Activated CD4-positive, alpha-beta T cell treated with anti-CD3 and anti-CD28 coated beads, Interleukin-2, amount 10 ng/mL, durations not matched to agents 7 days and 5 days (primary cell): Measurements from ENCODE around the gene TMEM219. TPM values are rescaled to one million over a fixed set of nuclear protein-coding genes. Genes with fewer than 3 reads are reported as not detected.

ENCODE experiments used
- CTCF ChIA-PET: fragments of 350-600 bp; sonication (Branson Sonifier 250); formaldehyde crosslinking; loops from one replicate; lab custom pipeline; 2021; ENCODE audit warnings: antibody characterized with exemption; lab: Charles Lee
- POLR2A ChIA-PET: fragments of 350-600 bp; sonication (Branson Sonifier 250); formaldehyde crosslinking; loops from one replicate; lab custom pipeline; 2021; ENCODE audit warnings: antibody characterized with exemption; lab: Charles Lee
- DNase-seq: peaks from one replicate; pipeline ENCODE4 v3.0.0-alpha.2; 2020
- H3K27ac Mint-ChIP-seq: one replicate; pipeline ENCODE4 v1.8.0; 2021; ENCODE audit warnings: mild to moderate bottlenecking, moderate library complexity, mixed read lengths
- H3K27me3 Mint-ChIP-seq: one replicate; pipeline ENCODE4 v1.8.0; 2021; ENCODE audit warnings: mixed read lengths
- H3K36me3 Mint-ChIP-seq: one replicate; pipeline ENCODE4 v1.8.0; 2021; ENCODE audit warnings: low read depth, mixed read lengths
- H3K4me1 Mint-ChIP-seq: one replicate; pipeline ENCODE4 v1.8.0; 2021; ENCODE audit warnings: mixed read lengths
- H3K4me3 Mint-ChIP-seq: one replicate; pipeline ENCODE4 v1.8.0; 2021; ENCODE audit warnings: mild to moderate bottlenecking, moderate library complexity, mixed read lengths
- H3K9me3 Mint-ChIP-seq: one replicate; pipeline ENCODE4 v1.8.0; 2021; ENCODE audit warnings: mixed read lengths
- total RNA-seq, 2 experiments: library from RNA; stranded (reverse); gene quantifications; one replicate each; pipeline ENCODE4 v1.2.3, GENCODE V29; 2021

Gene TMEM219
- total RNA-seq, 2 experiments from 2014 or later, result 57.8 to 60.5 TPM

GRCh38 chr16:29993903-29994599 is 32.2 kb downstream of the TMEM219 start:
- no peak for DNase-seq
- CTCF ChIA-PET, result interaction anchor here (1.0 kb wide), 1 partner anchor 11 kb away, joined by 4 read pairs; no protein-coding TSS in a partner anchor
- Mint-ChIP-seq H3K9me3 (no peaks in the 10 kb centered on the region), H3K27ac (peak overlapping the region; percentile 96), H3K27me3 (no peaks in the 10 kb centered on the region), H3K36me3 (peaks cover 43% of the 10 kb centered on the region), H3K4me1 (peaks cover 35% of the 10 kb centered on the region), H3K4me3 (peak overlapping the region; percentile 98)
- POLR2A ChIA-PET, result no interaction called here

DNA sequence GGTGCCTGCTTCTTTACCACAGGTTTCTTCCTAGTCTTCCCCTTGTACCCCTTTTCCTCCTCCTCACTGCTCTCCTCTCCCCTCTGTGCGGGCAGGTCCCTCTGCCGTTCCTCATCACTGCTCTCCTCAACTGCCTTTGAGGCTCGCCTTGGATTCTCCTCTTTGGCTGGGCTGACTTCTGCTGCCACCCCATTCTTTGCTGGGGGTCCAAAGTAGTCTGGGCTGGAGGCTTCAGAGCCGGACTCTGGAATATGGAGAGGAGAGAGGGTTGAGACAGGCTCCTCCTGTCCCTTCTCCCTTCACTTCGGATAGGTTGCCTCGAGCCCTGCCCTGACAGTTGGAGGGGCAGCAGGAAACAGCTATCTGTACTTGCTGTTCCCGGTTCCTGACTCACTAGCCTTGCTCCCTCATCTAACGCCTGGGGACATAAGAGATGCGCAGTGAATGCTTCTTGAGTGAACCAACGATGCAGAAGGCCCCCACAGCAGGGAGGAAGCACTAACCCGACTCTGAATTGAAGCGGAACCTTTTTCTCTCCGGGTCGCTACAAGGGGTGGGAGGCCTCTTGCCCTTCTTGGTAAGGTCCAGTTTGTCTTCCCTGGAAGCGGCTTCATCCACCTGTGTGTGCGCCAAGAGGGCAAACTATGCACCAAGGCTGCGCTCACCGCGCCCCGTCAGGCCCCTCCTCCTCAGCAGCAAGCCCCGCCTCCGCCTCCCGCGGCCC is 32.9 kb downstream of the TMEM219 start:
- CTCF ChIA-PET, result interaction anchor here (0.6 to 1.1 kb wide), 5 partner anchors 11 to 286 kb away, joined by 3 to 4 read pairs (median 3); partner anchors contain the start of gene TAOK2
- Mint-ChIP-seq H3K27me3 (no peaks in the 10 kb centered on the region), H3K4me3 (peak overlapping the region; percentile 98), H3K4me1 (peaks cover 37% of the 10 kb centered on the region), H3K36me3 (peaks cover 43% of the 10 kb centered on the region), H3K9me3 (no peaks in the 10 kb centered on the region), H3K27ac (peak overlapping the region; percentile 96)
- peak; percentile 81 for DNase-seq
- POLR2A ChIA-PET, result no interaction called here

GRCh38 chr16:29995324-29995910 is 33.5 kb downstream of the TMEM219 start, which contains the start of gene HIRIP3:
TSS of gene HIRIP3 (minus strand) at chr16:29995617. CDS start at chr16:29995605, 12 bp downstream.
- peak; percentile 91 for DNase-seq
- POLR2A ChIA-PET, result no interaction called here
- peaks cover 42% of the 10 kb centered on the region for H3K36me3 Mint-ChIP-seq
- peak within 1 kb of the TSS; percentile 98 for H3K4me3 Mint-ChIP-seq
- H3K27me3 Mint-ChIP-seq, result no peaks in the 10 kb centered on the region
- H3K9me3 Mint-ChIP-seq, result no peaks in the 10 kb centered on the region
- H3K4me1 Mint-ChIP-seq, result peaks cover 37% of the 10 kb centered on the region
- peak within 1 kb of the TSS; percentile 96 for H3K27ac Mint-ChIP-seq
- CTCF ChIA-PET, result interaction anchor here (0.5 to 1.1 kb wide), 6 partner anchors 10 to 287 kb away, joined by 3 to 4 read pairs (median 3); partner anchors contain the start of gene TAOK2

- peak within 1 kb of the TSS; percentile 96 for H3K27ac Mint-ChIP-seq
- peaks cover 37% of the 10 kb centered on the region for H3K4me1 Mint-ChIP-seq
- no peaks in the 10 kb centered on the region for H3K27me3 Mint-ChIP-seq
- H3K9me3 Mint-ChIP-seq, result no peaks in the 10 kb centered on the region
- peak within 1 kb of the TSS; percentile 98 for H3K4me3 Mint-ChIP-seq
- peaks cover 40% of the 10 kb centered on the region for H3K36me3 Mint-ChIP-seq
- ChIA-PET CTCF (interaction anchor here (0.5 to 1.3 kb wide), 7 partner anchors 9 to 288 kb away, joined by 3 to 4 read pairs (median 3); partner anchors contain the start of gene TAOK2), POLR2A (no interaction called here)
- DNase-seq, result peak; percentile 100
These were observed 34.3 kb downstream of the TMEM219 start, which contains the start of gene INO80E for GRCh38 chr16:29995911-29996765. TSS of gene INO80E (plus strand) at chr16:29996241. CDS start at chr16:29996311, 70 bp downstream.

DNA sequence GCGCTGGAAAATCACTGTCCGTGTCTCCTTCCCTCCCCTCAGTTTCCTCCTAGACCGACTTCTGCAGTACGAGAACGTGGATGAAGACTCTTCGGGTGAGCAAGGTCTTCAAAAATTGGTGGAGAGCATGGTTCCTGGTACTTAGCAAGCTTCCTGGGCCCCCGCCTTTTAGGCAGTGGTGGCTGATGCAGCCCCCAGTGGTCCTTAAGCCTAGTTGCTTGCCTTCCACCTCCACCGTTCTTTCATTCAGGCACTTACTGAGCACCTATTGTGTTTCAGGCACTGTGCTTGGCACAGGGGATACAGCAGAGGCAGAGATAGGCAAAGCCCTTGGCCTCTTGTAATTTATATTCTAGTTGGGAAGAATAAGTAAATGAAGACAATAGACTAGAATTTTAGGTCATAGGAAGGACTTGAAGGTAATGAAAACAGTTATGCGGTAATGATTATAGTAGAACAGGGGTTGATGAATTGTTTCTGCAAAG is 34.9 kb downstream of the TMEM219 start:
- Mint-ChIP-seq H3K9me3 (no peaks in the 10 kb centered on the region), H3K27me3 (no peaks in the 10 kb centered on the region), H3K4me1 (peaks cover 37% of the 10 kb centered on the region), H3K36me3 (peaks cover 40% of the 10 kb centered on the region), H3K27ac (peak overlapping the region; percentile 96), H3K4me3 (peak overlapping the region; percentile 98)
- DNase-seq, result no peak
- ChIA-PET POLR2A (interaction anchor here (0.6 kb wide), 1 partner anchor 68 kb away, joined by 6 read pairs; no protein-coding TSS in a partner anchor), CTCF (interaction anchor here (1.3 kb wide), 1 partner anchor 18 kb away, joined by 4 read pairs; no protein-coding TSS in a partner anchor)

- Mint-ChIP-seq H3K36me3 (peaks cover 27% of the 10 kb centered on the region), H3K27ac (no peak overlapping the region), H3K27me3 (no peaks in the 10 kb centered on the region), H3K4me1 (peaks cover 25% of the 10 kb centered on the region), H3K4me3 (no peak overlapping the region), H3K9me3 (no peaks in the 10 kb centered on the region)
- DNase-seq, result no peak
- ChIA-PET POLR2A (no interaction called here), CTCF (interaction anchor here (0.8 kb wide), 1 partner anchor 154 kb away, joined by 3 read pairs; no protein-coding TSS in a partner anchor)
These were observed 37.7 kb downstream of the TMEM219 start for GRCh38 chr16:29999605-30000004.

GRCh38 chr16:30000735-30001631 is 39.1 kb downstream of the TMEM219 start:
- Mint-ChIP-seq H3K36me3 (peaks cover 23% of the 10 kb centered on the region), H3K27ac (no peak overlapping the region), H3K4me1 (peaks cover 20% of the 10 kb centered on the region), H3K9me3 (no peaks in the 10 kb centered on the region), H3K27me3 (no peaks in the 10 kb centered on the region), H3K4me3 (no peak overlapping the region)
- POLR2A ChIA-PET, result no interaction called here
- DNase-seq, result no peak
- CTCF ChIA-PET, result interaction anchor here (0.8 to 1.0 kb wide), 2 partner anchors 10 to 155 kb away, joined by 3 read pairs; no protein-coding TSS in a partner anchor

GRCh38 chr16:30002614-30003346 is 40.9 kb downstream of the TMEM219 start:
- H3K36me3 Mint-ChIP-seq, result peaks cover 17% of the 10 kb centered on the region
- no peak overlapping the region for H3K27ac Mint-ChIP-seq
- H3K4me1 Mint-ChIP-seq, result peaks cover 10% of the 10 kb centered on the region
- POLR2A ChIA-PET, result no interaction called here
- H3K27me3 Mint-ChIP-seq, result no peaks in the 10 kb centered on the region
- H3K4me3 Mint-ChIP-seq, result no peak overlapping the region
- no peaks in the 10 kb centered on the region for H3K9me3 Mint-ChIP-seq
- no peak for DNase-seq
- CTCF ChIA-PET, result interaction anchor here (0.6 to 1.4 kb wide), 6 partner anchors 11 to 302 kb away, joined by 3 to 6 read pairs (median 3); no protein-coding TSS in a partner anchor

- DNase-seq, result no peak
- ChIA-PET CTCF (interaction anchor here (0.9 to 1.4 kb wide), 5 partner anchors 23 to 308 kb away, joined by 3 to 6 read pairs (median 3); no protein-coding TSS in a partner anchor), POLR2A (interaction anchor here (0.6 kb wide), 1 partner anchor 29 kb away, joined by 3 read pairs; no protein-coding TSS in a partner anchor)
- Mint-ChIP-seq H3K4me3 (no peak overlapping the region), H3K27ac (no peak overlapping the region), H3K36me3 (peaks cover 10% of the 10 kb centered on the region), H3K9me3 (no peaks in the 10 kb centered on the region), H3K27me3 (no peaks in the 10 kb centered on the region), H3K4me1 (peaks cover 4% of the 10 kb centered on the region)
These were observed 42.0 kb downstream of the TMEM219 start for GRCh38 chr16:30003670-30004423.

GRCh38 chr16:30004424-30004776 is 42.5 kb downstream of the TMEM219 start:
- Mint-ChIP-seq H3K27me3 (peaks cover 3% of the 10 kb centered on the region), H3K4me1 (no peaks in the 10 kb centered on the region), H3K27ac (peak overlapping the region; percentile 41), H3K36me3 (peaks cover 8% of the 10 kb centered on the region), H3K4me3 (no peak overlapping the region), H3K9me3 (no peaks in the 10 kb centered on the region)
- ChIA-PET CTCF (interaction anchor here (0.8 to 2.2 kb wide), 6 partner anchors 24 to 308 kb away, joined by 3 to 6 read pairs (median 4); partner anchors contain the start of gene MAZ), POLR2A (interaction anchor here (0.6 kb wide), 1 partner anchor 29 kb away, joined by 3 read pairs; no protein-coding TSS in a partner anchor)
- no peak for DNase-seq
